ENCODE results near the gene EPHB1.

Gene EPHB1

GRCh38 chr3:134794950-134795745, at the start of gene EPHB1:
Gene EPHB1 (plus strand): TSS chr3:134795260.
- peak; percentile 34 for DNase-seq (ENCODE audit: low read depth)

- no peak for DNase-seq (ENCODE audit: low read depth)
Measured at GRCh38 chr3:134748698-134749097, 46.4 kb upstream of the EPHB1 start.

GRCh38 chr3:134749174-134749573, 45.9 kb upstream of the EPHB1 start:
- DNase-seq (ENCODE audit: low read depth), result no peak

GRCh38 chr3:134749802-134750553, 45.1 kb upstream of the EPHB1 start:
- DNase-seq (ENCODE audit: low read depth), result no peak

- DNase-seq (ENCODE audit: low read depth), result no peak
Measured at GRCh38 chr3:134751831-134752230, 43.2 kb upstream of the EPHB1 start.

GRCh38 chr3:134752761-134753461, 42.1 kb upstream of the EPHB1 start:
- DNase-seq (ENCODE audit: low read depth), result no peak

- no peak for DNase-seq (ENCODE audit: low read depth)
Measured at GRCh38 chr3:134753999-134754742, 40.9 kb upstream of the EPHB1 start.

GRCh38 chr3:134754768-134755559, 40.1 kb upstream of the EPHB1 start:
- DNase-seq (ENCODE audit: low read depth), result no peak

GRCh38 chr3:134755821-134756220, 39.2 kb upstream of the EPHB1 start:
- DNase-seq (ENCODE audit: low read depth), result no peak

GRCh38 chr3:134757549-134758069, 37.5 kb upstream of the EPHB1 start:
- DNase-seq (ENCODE audit: low read depth), result no peak

- DNase-seq (ENCODE audit: low read depth), result no peak
Measured at GRCh38 chr3:134761213-134761612, 33.8 kb upstream of the EPHB1 start.

- no peak for DNase-seq (ENCODE audit: low read depth)
Measured at GRCh38 chr3:134762016-134762415, 33.0 kb upstream of the EPHB1 start.

- DNase-seq (ENCODE audit: low read depth), result no peak
Measured at GRCh38 chr3:134765468-134765867, 29.6 kb upstream of the EPHB1 start.

GRCh38 chr3:134766290-134766689, 28.8 kb upstream of the EPHB1 start:
- no peak for DNase-seq (ENCODE audit: low read depth)

- DNase-seq (ENCODE audit: low read depth), result no peak
Measured at GRCh38 chr3:134768116-134768515, 26.9 kb upstream of the EPHB1 start.

- no peak for DNase-seq (ENCODE audit: low read depth)
Measured at GRCh38 chr3:134768837-134769236, 26.2 kb upstream of the EPHB1 start.

GRCh38 chr3:134769287-134769868, 25.7 kb upstream of the EPHB1 start:
- no peak for DNase-seq (ENCODE audit: low read depth)

GRCh38 chr3:134772011-134772410, 23.0 kb upstream of the EPHB1 start:
- no peak for DNase-seq (ENCODE audit: low read depth)

GRCh38 chr3:134772591-134772990, 22.5 kb upstream of the EPHB1 start:
- DNase-seq (ENCODE audit: low read depth), result no peak

- DNase-seq (ENCODE audit: low read depth), result no peak
Measured at GRCh38 chr3:134775831-134776230, 19.2 kb upstream of the EPHB1 start.

- no peak for DNase-seq (ENCODE audit: low read depth)
Measured at GRCh38 chr3:134776518-134776917, 18.5 kb upstream of the EPHB1 start.
